ENCODE results near the gene LGI4.
"Not testable (repeated sequence)": the region's sequence is repeated elsewhere in the genome, so short reads cannot be mapped to it uniquely, and the experiment has no call there.

Gene LGI4

GRCh38 chr19:35105047-35105410 is 29.8 kb downstream of the LGI4 start:
- no peak for DNase-seq

DNA sequence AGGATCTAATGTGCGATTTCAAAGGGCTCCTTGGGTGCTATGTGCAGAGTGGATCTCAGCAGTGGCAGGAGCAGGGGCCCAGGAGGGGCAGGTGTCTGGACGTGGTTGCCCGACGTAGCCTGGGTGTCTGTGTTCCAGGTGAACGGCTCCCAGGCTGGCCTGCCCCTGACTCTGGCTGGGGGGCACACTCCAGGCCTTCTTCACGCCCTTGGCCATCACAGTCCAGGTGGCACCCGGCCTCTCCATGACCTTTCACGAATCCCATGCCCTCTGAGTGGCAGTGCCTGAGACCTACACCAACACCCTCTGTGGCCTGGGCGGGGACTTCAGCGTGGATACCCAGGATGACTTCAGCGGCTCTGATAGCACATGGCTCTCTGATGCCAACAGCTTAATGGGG is 30.5 kb downstream of the LGI4 start:
- DNase-seq, result no peak

GRCh38 chr19:35103614-35104013 is 31.2 kb downstream of the LGI4 start:
- DNase-seq, result not testable (repeated sequence)

DNA sequence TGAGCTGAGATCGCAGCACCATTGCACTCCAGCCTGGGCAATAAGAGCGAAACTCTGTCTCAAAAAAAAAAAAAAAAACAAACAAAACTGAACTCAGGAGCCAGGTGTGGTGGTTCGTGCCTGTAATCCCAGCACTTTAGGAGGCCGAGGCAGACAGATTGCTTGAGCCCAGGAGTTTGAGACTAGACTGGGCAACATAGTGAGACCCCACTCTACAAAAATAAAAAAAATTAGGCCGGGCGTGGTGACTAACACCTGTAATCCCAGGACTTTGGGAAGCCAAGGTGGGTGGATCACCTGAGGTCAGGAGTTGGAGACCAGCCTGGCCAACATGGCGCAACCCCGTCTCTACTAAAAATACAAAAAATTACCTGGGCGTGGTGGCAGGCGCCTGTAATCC is 32.9 kb downstream of the LGI4 start:
- not testable (repeated sequence) for DNase-seq

GRCh38 chr19:35100588-35101533 is 34.0 kb downstream of the LGI4 start:
- no peak for DNase-seq

- DNase-seq, result no peak
Measured at GRCh38 chr19:35099897-35100275, 35.0 kb downstream of the LGI4 start.

- no peak for DNase-seq
Measured at GRCh38 chr19:35099155-35099896, 35.5 kb downstream of the LGI4 start.

GRCh38 chr19:35098413-35099049 is 36.3 kb downstream of the LGI4 start:
- no peak for DNase-seq

DNA sequence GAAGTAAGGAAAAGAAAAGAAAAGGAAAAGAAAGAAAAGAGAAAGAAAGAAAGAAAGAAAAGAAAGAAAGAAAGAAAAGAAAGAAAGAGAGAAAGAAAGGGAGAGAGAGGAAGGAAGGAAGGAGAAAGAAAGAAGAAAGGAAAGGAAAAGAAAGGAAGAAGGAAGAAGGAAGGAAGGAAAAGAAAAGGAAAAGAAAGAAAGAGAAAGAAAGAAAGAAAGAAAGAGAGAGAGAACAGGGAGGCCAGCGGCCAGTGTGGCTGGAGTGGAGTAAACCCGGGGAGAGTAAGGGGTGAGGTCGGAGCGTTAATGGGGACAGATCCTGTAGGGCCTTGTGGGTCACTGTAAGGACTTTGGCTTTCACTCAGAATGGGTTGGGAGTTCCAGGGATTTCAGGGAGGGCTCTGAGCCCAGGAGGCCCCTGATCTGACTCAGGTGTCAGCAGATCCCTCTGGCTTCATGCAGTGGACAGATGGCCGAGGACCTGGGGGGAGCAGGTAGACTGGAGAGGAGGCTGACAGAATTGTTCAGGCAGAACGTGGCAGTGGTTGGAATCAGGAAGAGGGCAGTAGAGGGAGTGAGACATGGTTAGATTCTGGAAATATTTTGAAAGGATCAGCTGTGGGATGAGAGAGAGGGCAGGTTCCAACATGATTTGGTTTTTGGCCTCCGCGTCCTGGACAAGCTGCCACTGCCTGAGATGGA is 39.0 kb downstream of the LGI4 start:
- DNase-seq, result no peak

DNA sequence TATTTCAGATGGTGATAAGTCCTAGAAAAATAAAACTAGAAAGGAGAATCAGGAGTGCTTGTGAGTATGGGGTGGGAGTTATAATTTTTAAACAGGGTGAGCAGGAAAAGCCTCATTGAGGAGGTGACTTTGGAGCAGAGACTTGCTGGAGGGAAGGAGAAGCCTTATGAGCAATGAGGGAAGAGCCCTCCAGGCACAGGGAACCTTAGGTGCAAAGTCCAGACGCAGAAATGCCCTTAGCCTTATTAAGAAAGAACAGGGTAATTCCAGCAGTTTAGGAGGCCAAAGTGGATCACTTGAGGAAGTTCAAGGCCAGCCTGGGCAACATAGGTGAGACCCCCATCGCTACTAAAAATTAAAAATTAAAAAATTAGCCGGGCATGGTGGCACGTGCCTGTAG is 40.2 kb downstream of the LGI4 start:
- no peak for DNase-seq

DNA sequence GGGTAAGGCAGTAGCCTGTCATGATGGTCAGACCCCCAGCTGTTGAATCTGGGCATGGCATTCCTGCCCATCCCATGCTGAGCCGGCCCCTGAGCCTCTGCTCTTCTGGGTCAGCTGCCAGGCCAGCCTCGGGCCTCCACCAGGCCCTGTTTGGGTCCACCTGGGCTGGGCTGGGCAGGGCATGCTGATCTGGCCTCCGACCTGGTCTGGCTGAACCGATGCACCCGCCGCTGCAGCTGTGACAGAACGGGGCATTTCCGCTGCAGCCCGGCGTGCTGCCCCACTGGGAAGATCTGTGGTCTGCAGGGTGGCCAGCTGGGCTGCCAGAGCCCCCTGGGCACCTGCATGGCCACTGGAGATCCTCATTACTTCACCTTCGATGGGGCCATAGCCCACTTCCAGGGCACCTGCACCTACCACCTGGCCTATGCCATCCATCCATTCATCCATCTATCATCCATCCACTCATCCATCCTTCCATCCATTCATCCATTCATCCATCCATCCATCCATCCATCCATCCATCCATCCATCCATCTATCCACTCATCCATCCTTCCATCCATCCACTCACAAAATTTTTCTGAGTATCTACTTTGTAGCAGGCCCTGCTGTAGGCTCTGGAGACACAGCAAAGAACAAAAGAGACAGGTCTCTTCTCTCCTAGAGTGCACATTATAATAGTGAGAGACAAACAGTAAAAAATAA is 40.8 kb downstream of the LGI4 start:
- no peak for DNase-seq

DNA sequence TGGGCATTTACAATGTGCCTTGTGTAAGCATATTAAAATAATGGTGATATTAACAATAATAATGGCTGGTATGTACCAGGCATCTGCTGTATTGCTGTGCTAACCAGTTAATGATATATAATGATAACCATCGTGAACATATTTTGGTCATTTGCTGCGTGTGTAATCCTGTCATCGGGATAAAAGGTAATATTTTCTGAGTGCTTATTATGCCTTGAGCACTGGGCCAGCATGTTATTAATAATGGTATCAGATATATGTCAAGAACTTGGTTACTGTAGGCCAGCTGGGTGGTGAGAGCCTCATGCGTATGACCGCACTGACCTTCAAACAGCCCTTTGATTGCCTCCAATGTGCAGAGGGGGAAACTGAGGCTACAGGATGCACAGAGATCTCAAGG is 41.4 kb downstream of the LGI4 start:
- no peak for DNase-seq

- peak; percentile 65 for DNase-seq
Measured at GRCh38 chr19:35090506-35091214, 44.2 kb downstream of the LGI4 start.

DNA sequence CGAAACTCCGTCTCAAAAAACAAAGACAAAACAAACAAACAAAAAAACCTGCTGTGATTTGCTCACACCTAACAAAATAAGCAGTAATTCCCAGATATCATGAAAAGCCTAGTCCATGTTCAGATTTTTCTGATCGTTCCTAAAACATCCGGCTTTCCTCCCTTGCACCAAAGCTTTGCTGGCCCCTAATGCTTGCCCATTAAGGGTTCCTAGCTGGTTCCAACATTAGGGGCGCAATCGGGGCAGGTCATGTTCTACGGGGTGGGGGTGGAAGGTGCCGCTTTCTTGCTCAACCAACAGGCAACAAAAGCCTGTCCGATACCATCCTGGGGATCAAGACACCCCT is 44.7 kb downstream of the LGI4 start:
- no peak for DNase-seq

DNA sequence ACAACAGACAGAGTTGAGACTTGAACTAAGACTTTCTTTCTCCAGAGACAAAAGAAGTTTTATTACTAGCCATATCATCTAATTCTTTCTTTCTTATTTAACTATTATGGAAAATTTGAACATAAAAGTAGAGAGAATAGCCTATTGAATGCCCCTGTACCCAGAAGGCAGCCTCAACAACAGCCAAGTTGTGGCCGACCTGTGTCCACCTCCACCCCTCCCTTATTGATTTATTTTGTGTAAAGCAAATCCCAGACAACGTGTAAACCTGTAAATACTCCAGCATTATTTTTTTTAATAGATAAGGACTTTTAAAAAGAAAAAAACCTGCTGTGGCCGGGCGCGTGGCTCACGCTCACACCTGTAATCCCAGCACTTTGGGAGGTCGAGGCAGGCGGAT is 45.3 kb downstream of the LGI4 start:
- DNase-seq, result no peak

GRCh38 chr19:35088131-35088913 is 46.5 kb downstream of the LGI4 start:
- DNase-seq, result no peak

DNA sequence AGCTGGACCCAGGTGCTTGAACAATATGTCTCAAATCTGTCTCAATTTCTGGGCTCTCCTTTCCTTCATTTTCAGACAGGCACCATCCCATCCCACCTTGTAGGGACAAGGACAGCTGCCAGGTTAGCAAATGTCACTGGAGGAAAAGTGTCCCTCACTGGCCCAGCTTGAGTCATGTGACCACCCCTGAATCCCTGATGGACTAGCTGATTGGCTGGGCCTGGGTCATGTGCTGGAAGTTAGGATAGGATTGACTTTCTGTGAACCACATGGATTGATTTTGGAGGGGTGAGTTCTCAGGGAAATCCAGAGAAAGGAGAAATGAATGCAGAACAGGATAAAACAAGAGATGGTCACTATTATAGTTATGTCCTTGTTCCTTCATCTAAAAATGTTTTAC is 47.5 kb downstream of the LGI4 start:
- DNase-seq, result no peak

GRCh38 chr19:35086455-35086854 is 48.4 kb downstream of the LGI4 start:
- DNase-seq, result no peak

DNA sequence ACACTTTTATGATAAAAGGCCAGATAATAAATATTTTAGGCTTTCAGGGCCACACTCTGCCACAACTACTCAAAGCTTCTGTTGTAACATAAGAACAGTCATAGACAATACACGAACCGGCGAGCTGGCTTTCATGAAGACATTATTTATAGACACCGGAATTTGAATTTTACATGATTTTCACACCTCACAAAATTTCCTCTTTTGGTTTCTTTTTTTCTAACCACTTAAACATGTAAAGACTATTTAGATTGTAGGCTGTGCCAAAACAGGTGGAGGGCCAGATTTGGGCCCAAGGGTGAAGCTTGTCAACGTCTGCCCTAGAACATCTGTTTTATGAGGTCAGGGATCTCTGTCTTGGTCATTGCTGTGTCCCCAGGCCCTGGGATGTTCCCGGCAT is 48.9 kb downstream of the LGI4 start:
- no peak for DNase-seq

- DNase-seq, result no peak
Measured at GRCh38 chr19:35084509-35084762, 50.4 kb downstream of the LGI4 start.

All from right forelimb (tissue), 1 donor.